Testis (tissue), 2 donors: Measurements from ENCODE around the gene GABRB1.
A peak's percentile ranks its signal among the peaks of the same experiment; 100 is the strongest.

Experiments used
- POLR2A ChIP-seq: fragments of 450-650 bp; IDR thresholded peaks from one replicate; pipeline ENCODE4 v1.6.1; 2017; ENCODE audit warnings: antibody characterized with exemption, mild to moderate bottlenecking, moderate library complexity
- TF ChIP-seq, protein P1 (sequence below), 3 experiments: fragments of 450-650 bp in 2 of 3; fragments of 200-600 bp in 1 of 3; sonication (generic) in 1 of 3; IDR thresholded peaks; one replicate each; pipeline ENCODE4 v1.5.1; 2016 to 2019; ENCODE audit warnings: antibody characterized with exemption in 3 of 3, mild to moderate bottlenecking in 2 of 3, moderate library complexity in 1 of 3

DNA sequence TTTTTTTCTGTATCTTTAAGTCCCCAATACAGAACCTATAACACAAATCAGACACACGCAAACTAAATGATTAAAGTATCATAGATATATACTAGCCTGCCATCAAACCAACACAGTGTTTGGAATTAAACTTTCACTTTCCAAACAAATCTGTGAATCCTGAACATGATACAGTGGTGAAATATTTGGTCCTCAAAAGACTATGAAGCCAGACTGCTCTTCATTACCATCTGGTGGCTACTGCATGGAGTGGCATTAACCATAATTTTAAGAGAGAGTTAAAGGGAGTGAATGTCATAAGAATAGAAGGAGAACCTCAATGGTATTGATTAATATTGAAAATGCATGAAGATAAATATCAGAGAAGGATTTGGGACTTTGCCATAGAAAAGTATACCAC, 28.8 kb upstream of the GABRB1 start:
- TF ChIP-seq, protein P1, sequence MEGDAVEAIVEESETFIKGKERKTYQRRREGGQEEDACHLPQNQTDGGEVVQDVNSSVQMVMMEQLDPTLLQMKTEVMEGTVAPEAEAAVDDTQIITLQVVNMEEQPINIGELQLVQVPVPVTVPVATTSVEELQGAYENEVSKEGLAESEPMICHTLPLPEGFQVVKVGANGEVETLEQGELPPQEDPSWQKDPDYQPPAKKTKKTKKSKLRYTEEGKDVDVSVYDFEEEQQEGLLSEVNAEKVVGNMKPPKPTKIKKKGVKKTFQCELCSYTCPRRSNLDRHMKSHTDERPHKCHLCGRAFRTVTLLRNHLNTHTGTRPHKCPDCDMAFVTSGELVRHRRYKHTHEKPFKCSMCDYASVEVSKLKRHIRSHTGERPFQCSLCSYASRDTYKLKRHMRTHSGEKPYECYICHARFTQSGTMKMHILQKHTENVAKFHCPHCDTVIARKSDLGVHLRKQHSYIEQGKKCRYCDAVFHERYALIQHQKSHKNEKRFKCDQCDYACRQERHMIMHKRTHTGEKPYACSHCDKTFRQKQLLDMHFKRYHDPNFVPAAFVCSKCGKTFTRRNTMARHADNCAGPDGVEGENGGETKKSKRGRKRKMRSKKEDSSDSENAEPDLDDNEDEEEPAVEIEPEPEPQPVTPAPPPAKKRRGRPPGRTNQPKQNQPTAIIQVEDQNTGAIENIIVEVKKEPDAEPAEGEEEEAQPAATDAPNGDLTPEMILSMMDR (IDR thresholded peaks at IDR 0.05), result peak in 1 of 3 experiments; percentile 3
- TF ChIP-seq POLR2A, result no peak
